HEK293T (cell line): Measurements from ENCODE around the gene EBF3.

Source experiments
- ARNT ChIP-seq: fragments of 450-650 bp; IDR thresholded peaks from 2 replicates; pipeline ENCODE4 v1.6.1; 2017; ENCODE audit warnings: mild to moderate bottlenecking
- BHLHE40 ChIP-seq: fragments of 450-650 bp; IDR thresholded peaks from 2 replicates; pipeline ENCODE4 v1.6.1; 2016; ENCODE audit warnings: mild to moderate bottlenecking, moderate library complexity, borderline replicate concordance
- ELF4 ChIP-seq: fragments of 450-650 bp; IDR thresholded peaks from 2 replicates; pipeline ENCODE4 v1.6.1; 2017; ENCODE audit warnings: antibody characterized with exemption
- FOXA1 ChIP-seq: fragments of 450-650 bp; IDR thresholded peaks from 2 replicates; pipeline ENCODE4 v1.6.1; 2016; ENCODE audit warnings: mild to moderate bottlenecking
- FOXK2 ChIP-seq: fragments of 450-650 bp; IDR thresholded peaks from 2 replicates; pipeline ENCODE4 v1.6.1; 2016; ENCODE audit warnings: mild to moderate bottlenecking
- FOXM1 ChIP-seq: fragments of 450-650 bp; IDR thresholded peaks from 2 replicates; pipeline ENCODE4 v1.6.1; 2017; ENCODE audit warnings: mild to moderate bottlenecking, borderline replicate concordance
- HDGF ChIP-seq: fragments of 450-650 bp; IDR thresholded peaks from 2 replicates; pipeline ENCODE4 v1.6.1; 2017; ENCODE audit warnings: antibody characterized with exemption, borderline replicate concordance
- LEF1 ChIP-seq: fragments of 450-650 bp; IDR thresholded peaks from 2 replicates; pipeline ENCODE4 v1.6.1; 2017; ENCODE audit warnings: mild to moderate bottlenecking, borderline replicate concordance
- NFRKB ChIP-seq: fragments of 450-650 bp; IDR thresholded peaks from 2 replicates; pipeline ENCODE4 v1.6.1; 2016; ENCODE audit warnings: mild to moderate bottlenecking, moderate library complexity
- SP1 ChIP-seq: fragments of 450-650 bp; IDR thresholded peaks from 2 replicates; pipeline ENCODE4 v1.6.1; 2017
- SUZ12 ChIP-seq: fragments of 450-650 bp; IDR thresholded peaks from 2 replicates; pipeline ENCODE4 v1.6.1; 2016; ENCODE audit warnings: mild to moderate bottlenecking
- TARDBP ChIP-seq: fragments of 450-650 bp; IDR thresholded peaks from 2 replicates; pipeline ENCODE4 v1.6.1; 2016
- ZNF384 ChIP-seq: fragments of 450-650 bp; IDR thresholded peaks from 2 replicates; pipeline ENCODE4 v1.6.1; 2016

DNA sequence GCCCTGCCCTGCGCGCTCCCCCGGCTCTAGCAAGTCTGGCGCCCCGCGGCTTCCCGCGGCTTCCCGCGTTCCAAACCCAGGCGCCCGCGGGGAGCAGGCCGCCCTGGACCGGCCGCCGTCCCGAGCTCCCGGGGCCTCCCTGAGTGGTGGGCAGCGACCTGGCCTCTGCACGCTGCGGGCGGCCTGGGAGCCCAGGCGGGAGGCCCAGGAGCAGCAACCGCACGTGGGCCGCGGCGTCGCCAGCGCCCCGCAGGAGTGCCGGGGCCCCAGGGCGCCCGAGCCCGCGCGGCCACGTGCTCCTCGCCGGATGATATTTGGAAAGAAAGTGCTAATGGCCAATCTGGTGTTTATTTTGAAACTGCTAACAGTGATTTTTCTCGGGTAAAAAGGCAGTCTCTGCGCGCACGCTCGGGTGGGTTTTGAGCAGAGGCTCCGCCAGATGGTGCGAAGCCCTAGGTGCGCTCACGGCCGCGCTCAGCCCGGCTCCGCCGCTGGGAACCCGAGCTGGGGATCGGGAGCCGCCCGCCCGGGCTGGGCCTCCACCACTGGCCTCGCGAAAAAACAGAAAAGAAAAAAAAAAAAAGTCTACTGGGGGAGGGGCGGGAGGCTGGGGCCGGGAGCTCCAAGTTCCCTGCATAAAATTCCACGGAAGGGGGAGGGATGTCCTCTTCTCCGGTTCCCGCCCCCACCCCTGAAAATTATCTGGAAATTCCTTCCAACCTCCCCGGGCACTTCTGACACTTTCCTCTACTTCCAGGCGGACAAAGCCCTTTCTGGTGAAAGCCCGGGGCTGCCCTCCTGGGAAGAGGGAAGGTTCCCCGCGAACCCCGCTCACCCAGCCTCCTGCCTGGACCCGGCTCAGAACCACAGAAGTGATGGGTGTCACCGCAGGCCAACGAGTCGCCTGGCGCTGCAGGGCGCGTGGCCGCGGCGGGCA, 4.3 kb downstream of the EBF3 start:
- TF ChIP-seq ELF4 (no peak), ARNT (no peak), LEF1 (no peak), FOXM1 (no peak), BHLHE40 (no peak), NFRKB (no peak), SP1 (no peak), FOXA1 (no peak), SUZ12 (no peak), TARDBP (no peak), FOXK2 (no peak), ZNF384 (no peak), HDGF (no peak)
